H1 (cell line): Measurements from ENCODE around the gene PACSIN1. TPM values are rescaled to one million over a fixed set of nuclear protein-coding genes. Genes with fewer than 3 reads are reported as not detected.

Source experiments
- CTCF ChIA-PET: fragments of 300-600 bp; sonication (Branson Sonifier 250); formaldehyde crosslinking; loops from one replicate; lab custom pipeline; 2021; ENCODE audit not compliant: partially characterized antibody; lab: Charles Lee
- POLR2A ChIA-PET: fragments of 300-600 bp; sonication (Branson Sonifier 250); formaldehyde crosslinking; loops from one replicate; lab custom pipeline; 2021; ENCODE audit warnings: inconsistent platforms; ENCODE audit not compliant: partially characterized antibody; lab: Charles Lee
- DNase-seq, 2 experiments: peaks; one replicate each; pipeline versions ENCODE4 v3.0.0 to v3.0.0-alpha.2; 2010 to 2022; ENCODE audit warnings: low spot score in 2 of 2, low read depth in 1 of 2, mixed read lengths in 1 of 2
- FAIRE-seq: peaks from 2 replicates; lab custom pipeline; 2011; peaks lifted over from hg19 to GRCh38; lab: Jason Lieb, UNC
- H2AFZ ChIP-seq: 2 replicates; pipeline ENCODE4 v1.8.1; 2012; ENCODE audit warnings: low read length, inconsistent platforms
- H2AK5ac ChIP-seq: 2 replicates; pipeline ENCODE4 v1.6.1; 2013; ENCODE audit warnings: low read depth, low read length
- H2BK120ac ChIP-seq: replicated peaks from 2 replicates; pipeline ENCODE3; 2013; ENCODE audit warnings: low read depth, low read length, inconsistent platforms
- H2BK12ac ChIP-seq: 2 replicates; pipeline ENCODE4 v1.6.1; 2013; ENCODE audit warnings: low read depth, low read length
- H2BK15ac ChIP-seq: 2 replicates; pipeline ENCODE4 v1.6.1; 2013; ENCODE audit warnings: low read length
- H2BK20ac ChIP-seq: 2 replicates; pipeline ENCODE4 v1.6.1; 2013; ENCODE audit warnings: low read length
- H2BK5ac ChIP-seq: 2 replicates; pipeline ENCODE4 v1.6.1; 2013; ENCODE audit warnings: low read depth, low read length
- H3K14ac ChIP-seq: 2 replicates; pipeline ENCODE4 v1.6.1; 2013; ENCODE audit warnings: inconsistent platforms; ENCODE audit not compliant: insufficient read length
- H3K18ac ChIP-seq: 2 replicates; pipeline ENCODE4 v1.6.1; 2013; ENCODE audit warnings: low read length; ENCODE audit errors: extremely low read depth
- H3K23ac ChIP-seq: 2 replicates; pipeline ENCODE4 v1.6.1; 2013; ENCODE audit warnings: inconsistent platforms; ENCODE audit not compliant: insufficient read length
- H3K23me2 ChIP-seq: 2 replicates; pipeline ENCODE4 v1.6.1; 2013; ENCODE audit warnings: low read depth, low read length
- H3K27ac ChIP-seq: 2 replicates; pipeline ENCODE4 v1.6.1; 2011; ENCODE audit warnings: low read depth, low read length, inconsistent platforms
- H3K27me3 ChIP-seq, 4 experiments: replicated peaks in 1 of 4; 1 replicate in 1 of 4; 2 replicates in 3 of 4; pipeline versions ENCODE4 v1.6.1 to v1.8.1; 2011 to 2013; ENCODE audit warnings: low read length in 3 of 4, mild to moderate bottlenecking in 3 of 4, inconsistent platforms in 2 of 4, mixed read lengths in 2 of 4, moderate library complexity in 1 of 4; ENCODE audit not compliant: control insufficient read depth in 3 of 4, insufficient read depth in 3 of 4; ENCODE audit errors: extremely low read depth in 1 of 4
- H3K36me3 ChIP-seq, 4 experiments: 2 replicates each; pipeline versions ENCODE4 v1.6.1 to v1.8.1; 2011 to 2013; ENCODE audit warnings: mild to moderate bottlenecking in 4 of 4, low read length in 3 of 4, moderate library complexity in 2 of 4, control low read depth in 1 of 4, inconsistent platforms in 1 of 4; ENCODE audit not compliant: insufficient read depth in 4 of 4, control insufficient read depth in 2 of 4
- H3K4ac ChIP-seq: replicated peaks from 2 replicates; pipeline ENCODE3; 2013; ENCODE audit warnings: low read length, low read depth, mixed read lengths, inconsistent platforms; ENCODE audit not compliant: insufficient read length
- H3K4me1 ChIP-seq, 4 experiments: replicated peaks in 1 of 4; 1 replicate in 1 of 4; 2 replicates in 3 of 4; pipeline versions ENCODE4 v1.6.1 to v1.8.1; 2011 to 2013; ENCODE audit warnings: low read length in 3 of 4, inconsistent platforms in 2 of 4, mixed read lengths in 1 of 4; ENCODE audit not compliant: insufficient read depth in 4 of 4, control insufficient read depth in 3 of 4
- H3K4me2 ChIP-seq, 2 experiments: 2 replicates each; pipeline versions ENCODE4 v1.6.1 to v1.8.1; 2011 to 2013; ENCODE audit warnings: low read depth in 2 of 2, low read length in 2 of 2, control low read depth in 1 of 2, inconsistent platforms in 1 of 2, mild to moderate bottlenecking in 1 of 2; ENCODE audit not compliant: insufficient read depth in 1 of 2
- H3K4me3 ChIP-seq, 4 experiments: fragments of 200-600, 300-600 bp in 1 of 4; sonication (generic), shearing (Covaris generic), sonication (Bioruptor Twin) in 1 of 4; 2 replicates each; pipeline versions ENCODE4 v1.5.1 to v1.8.1; 2011 to 2016; ENCODE audit warnings: low read length in 4 of 4, low read depth in 3 of 4, control low read depth in 2 of 4, inconsistent platforms in 2 of 4, mild to moderate bottlenecking in 2 of 4, mixed read lengths in 1 of 4, moderate library complexity in 1 of 4; ENCODE audit not compliant: insufficient read depth in 2 of 4; ENCODE audit errors: extremely low read depth in 1 of 4
- H3K56ac ChIP-seq: replicated peaks from 2 replicates; pipeline ENCODE3; 2013; ENCODE audit warnings: low read depth, mild to moderate bottlenecking, mixed read lengths, low read length, inconsistent platforms; ENCODE audit not compliant: insufficient read length
- H3K79me1 ChIP-seq: 2 replicates; pipeline ENCODE4 v1.6.1; 2013; ENCODE audit warnings: low read depth, low read length, control low read depth
- H3K79me2 ChIP-seq, 2 experiments: 2 replicates each; pipeline versions ENCODE4 v1.6.1 to v1.8.1; 2012 to 2013; ENCODE audit warnings: low read length in 2 of 2, mild to moderate bottlenecking in 2 of 2, inconsistent platforms in 1 of 2; ENCODE audit not compliant: insufficient read depth in 2 of 2, control insufficient read depth in 1 of 2
- H3K9ac ChIP-seq, 4 experiments: replicated peaks in 1 of 4; 1 replicate in 1 of 4; 2 replicates in 3 of 4; pipeline versions ENCODE4 v1.6.1 to v1.8.1; 2011 to 2013; ENCODE audit warnings: low read depth in 3 of 4, low read length in 3 of 4, control low read depth in 2 of 4, mild to moderate bottlenecking in 2 of 4, moderate library complexity in 2 of 4, inconsistent platforms in 1 of 4; ENCODE audit errors: extremely low read depth in 1 of 4
- H3K9me3 ChIP-seq, 2 experiments: 2 replicates each; pipeline versions ENCODE4 v1.6.1 to v1.8.1; 2012 to 2013; ENCODE audit warnings: mild to moderate bottlenecking in 2 of 2, moderate library complexity in 2 of 2, control low read depth in 1 of 2, inconsistent platforms in 1 of 2, low read depth in 1 of 2, low read length in 1 of 2, mixed read lengths in 1 of 2; ENCODE audit not compliant: insufficient read depth in 2 of 2
- H4K20me1 ChIP-seq, 2 experiments: replicated peaks in 1 of 2; 2 replicates each; pipeline versions ENCODE3 to v1.8.1; 2011 to 2013; ENCODE audit warnings: inconsistent platforms in 2 of 2, low read length in 2 of 2, mild to moderate bottlenecking in 1 of 2; ENCODE audit not compliant: insufficient read depth in 2 of 2, control insufficient read depth in 1 of 2
- H4K5ac ChIP-seq: 2 replicates; pipeline ENCODE4 v1.6.1; 2013; ENCODE audit warnings: low read length, low read depth, mixed read lengths, inconsistent platforms; ENCODE audit not compliant: insufficient read length
- H4K8ac ChIP-seq: 2 replicates; pipeline ENCODE4 v1.8.0; 2013; ENCODE audit warnings: mild to moderate bottlenecking, moderate library complexity, low read length, inconsistent platforms; ENCODE audit not compliant: insufficient read depth; ENCODE audit errors: extremely low read depth
- H4K91ac ChIP-seq: replicated peaks from 2 replicates; pipeline ENCODE3; 2013; ENCODE audit warnings: low read length, mixed read lengths, inconsistent platforms; ENCODE audit not compliant: insufficient read length
- CEBPB ChIP-seq: IDR thresholded peaks from 2 replicates; pipeline ENCODE4 v1.6.1; 2012; ENCODE audit warnings: low read depth, low read length
- SIN3A ChIP-seq, 2 experiments: IDR thresholded peaks in 1 of 2; conservative IDR thresholded peaks in 1 of 2; 2 replicates each; pipeline ENCODE4 v1.6.1; 2011 to 2012; ENCODE audit warnings: low read length in 2 of 2, improper control_type of control experiment in 1 of 2, low read depth in 1 of 2, mild to moderate bottlenecking in 1 of 2
- SIX5 ChIP-seq: IDR thresholded peaks from 2 replicates; pipeline ENCODE4 v1.6.1; 2011; ENCODE audit warnings: mild to moderate bottlenecking, low read depth, low read length
- SP4 ChIP-seq: IDR thresholded peaks from 2 replicates; pipeline ENCODE4 v1.6.1; 2012; ENCODE audit warnings: low read length, inconsistent platforms
- TBP ChIP-seq: IDR thresholded peaks from 2 replicates; pipeline ENCODE4 v1.6.1; 2011; ENCODE audit warnings: low read depth, low read length, improper control_type of control experiment
- WGBS, 2 experiments: shearing (Covaris generic) in 1 of 2; methylation state at CpG; one replicate each; pipeline versions ENCODE4 v1.1.6 to v1.1.7; 2013 to 2015; ENCODE audit warnings: low lambda C conversion rate in 2 of 2, mixed read lengths in 2 of 2, inconsistent platforms in 1 of 2, low coverage in 1 of 2, missing lambda C conversion rate in 1 of 2; ENCODE audit not compliant: insufficient replicate concordance in 2 of 2, insufficient coverage in 1 of 2, insufficient read length in 1 of 2; ENCODE audit errors: extremely low coverage in 1 of 2, missing lambda C conversion rate in 1 of 2; 5-methylcytosine and 5-hydroxymethylcytosine counted together
- polyA plus RNA-seq, 7 experiments: library from polyadenylated mRNA; depleted of rRNA in 3 of 7; stranded (reverse) in 5 of 7; unstranded in 2 of 7; fragments of >200 nt in 5 of 7; fragments of 200-250 nt in 2 of 7; gene quantifications; 1 replicate in 5 of 7; 2 replicates in 1 of 7; 4 replicates in 1 of 7; pipeline versions ENCODE4 v1.2.1 to v1.2.3, GENCODE V29; 2011 to 2013; ENCODE audit warnings: missing spikeins in 2 of 7, mixed read lengths in 2 of 7
- total RNA-seq: library from RNA; stranded (reverse); fragmentation: NEBNext Ultra II Directional; extraction: Animal tissue kit (Norgen Biotek cat#: 25700); gene quantifications from 2 replicates; pipeline ENCODE4 v1.2.1, GENCODE V29; 2021

The PACSIN1 gene
- total and polyA plus RNA-seq, 2 of the 8 experiments (the other 6 are each of a cell fraction or from before 2014, with no cell fraction given) = 5.9 to 11.1 TPM

GRCh38 chr6:34441526-34441925, 24.4 kb upstream of the PACSIN1 start:
- H3K36me3 ChIP-seq = no peaks in the 10 kb centered on the region
- no peaks in the 10 kb centered on the region for H3K4me1 ChIP-seq
- no peaks in the 10 kb centered on the region for H3K23me2 ChIP-seq
- no peak overlapping the region for H2BK12ac ChIP-seq
- no peak overlapping the region for H3K4me3 ChIP-seq
- H3K14ac ChIP-seq = no peak overlapping the region
- H4K20me1 ChIP-seq = no peaks in the 10 kb centered on the region
- H3K9ac ChIP-seq = no peak overlapping the region
- no peak overlapping the region for H2BK15ac ChIP-seq
- H2BK120ac ChIP-seq = no peak overlapping the region
- no peak overlapping the region for H4K5ac ChIP-seq
- ChIA-PET POLR2A (no interaction called here), CTCF (interaction anchor here (1.4 kb wide), 1 partner anchor 15 kb away, joined by 4 read pairs; no protein-coding TSS in a partner anchor)
- no peak overlapping the region for H4K8ac ChIP-seq
- no peak overlapping the region for H3K4ac ChIP-seq
- DNase-seq (no peak), FAIRE-seq (no peak)
- no peak overlapping the region for H4K91ac ChIP-seq
- no peak overlapping the region for H2AFZ ChIP-seq
- peaks cover 12 to 15% of the 10 kb centered on the region in 2 experiments for H3K9me3 ChIP-seq
- 81% methylated on average over 5 of the region's 5 CpGs; no CpG with 5 or more reads in 1 of the 2 experiments for WGBS, 2 experiments
- no peak overlapping the region for H3K4me2 ChIP-seq
- no peaks in the 10 kb centered on the region for H3K79me2 ChIP-seq
- no peak overlapping the region for H3K23ac ChIP-seq
- H3K18ac ChIP-seq = no peak overlapping the region
- no peaks in the 10 kb centered on the region for H3K79me1 ChIP-seq
- no peak overlapping the region for H2BK5ac ChIP-seq
- no peak overlapping the region for H3K27ac ChIP-seq
- H3K56ac ChIP-seq = no peak overlapping the region
- no peak overlapping the region for H2BK20ac ChIP-seq
- H2AK5ac ChIP-seq = no peak overlapping the region
- H3K27me3 ChIP-seq = no peaks in the 10 kb centered on the region
- TF ChIP-seq SP4 = no peak
- TF ChIP-seq SIX5 = no peak
- TF ChIP-seq SIN3A (conservative IDR thresholded peaks at IDR 0.05 in 1 of 2, IDR thresholded peaks at IDR 0.05 in 1 of 2; ENCODE audit: low read depth in 1 of 2, low read length in 2 of 2) = no peak
- TF ChIP-seq CEBPB = no peak
- no peak for TF ChIP-seq TBP
